GM12892 (cell line): Measurements from ENCODE around the gene PIP5K1C.

Experiments
- DNase-seq: peaks from one replicate; pipeline ENCODE4 v3.0.0; 2011; ENCODE audit not compliant: insufficient read length
- FAIRE-seq: peaks from 2 replicates; lab custom pipeline; 2011; peaks lifted over from hg19 to GRCh38; lab: Jason Lieb, UNC
- POLR2A ChIP-seq: IDR thresholded peaks from 2 replicates; pipeline ENCODE4 v1.6.1; 2011; ENCODE audit warnings: low read depth, low read length, control low read depth
- POLR2AphosphoS5 ChIP-seq: IDR thresholded peaks from 2 replicates; pipeline ENCODE4 v1.6.1; 2011; ENCODE audit warnings: low read depth, low read length, control low read depth
- TAF1 ChIP-seq: IDR thresholded peaks from 2 replicates; pipeline ENCODE4 v1.6.1; 2011; ENCODE audit warnings: low read depth, mild to moderate bottlenecking, control low read depth, low read length, borderline replicate concordance

PIP5K1C gene

GRCh38 chr19:3716147-3716668, 15.9 kb upstream of the PIP5K1C start:
- FAIRE-seq (no peak), DNase-seq (no peak)
- TF ChIP-seq TAF1 (no peak), POLR2A (no peak), POLR2AphosphoS5 (no peak)

- DNase-seq (no peak), FAIRE-seq (no peak)
- TF ChIP-seq POLR2A = no peak
- no peak for TF ChIP-seq POLR2AphosphoS5
- no peak for TF ChIP-seq TAF1
Measured at GRCh38 chr19:3712663-3713611, 12.7 kb upstream of the PIP5K1C start.

- DNase-seq (no peak), FAIRE-seq (no peak)
- TF ChIP-seq POLR2AphosphoS5 (no peak), POLR2A (no peak), TAF1 (no peak)
Measured at GRCh38 chr19:3710265-3710812, 10.1 kb upstream of the PIP5K1C start.

GRCh38 chr19:3708207-3708931, 8.1 kb upstream of the PIP5K1C start, which contains the start of gene TJP3:
Gene TJP3 (plus strand): TSS chr19:3708384. CDS start chr19:3728433, 20,049 bp downstream.
- FAIRE-seq (no peak), DNase-seq (no peak)

GRCh38 chr19:3707868-3708206, 7.6 kb upstream of the PIP5K1C start:
- TF ChIP-seq TAF1 (no peak), POLR2AphosphoS5 (no peak), POLR2A (no peak)
- DNase-seq (no peak), FAIRE-seq (no peak)

More at GRCh38 chr19:3708207-3708931, 8.1 kb upstream of the PIP5K1C start, which contains the start of gene TJP3:
- TF ChIP-seq POLR2A (no peak), TAF1 (no peak), POLR2AphosphoS5 (no peak)

GRCh38 chr19:3701200-3701599, 932 bp upstream of the PIP5K1C start:
- FAIRE-seq (peak; percentile 48), DNase-seq (no peak)
- TF ChIP-seq POLR2AphosphoS5 = no peak
- no peak for TF ChIP-seq TAF1
- no peak for TF ChIP-seq POLR2A

- DNase-seq (peak; percentile 46), FAIRE-seq (no peak)
Measured at GRCh38 chr19:3699741-3700241, 477 bp downstream of the PIP5K1C start.

GRCh38 chr19:3698974-3699740, 1.1 kb downstream of the PIP5K1C start:
- peak; percentile 70 for FAIRE-seq
- peak; percentile 61 for DNase-seq

More at GRCh38 chr19:3699741-3700241, 477 bp downstream of the PIP5K1C start:
- TF ChIP-seq POLR2AphosphoS5 (no peak), POLR2A (no peak), TAF1 (no peak)

GRCh38 chr19:3698386-3698950, 1.8 kb downstream of the PIP5K1C start:
- peak; percentile 39 for DNase-seq
- TF ChIP-seq POLR2A = no peak
- TF ChIP-seq POLR2AphosphoS5 = no peak
- no peak for TF ChIP-seq TAF1
- FAIRE-seq = peak; percentile 68

More at GRCh38 chr19:3698974-3699740, 1.1 kb downstream of the PIP5K1C start:
- no peak for TF ChIP-seq TAF1
- TF ChIP-seq POLR2A = no peak
- TF ChIP-seq POLR2AphosphoS5 = no peak

- DNase-seq = no peak
- FAIRE-seq = no peak
- TF ChIP-seq POLR2A = no peak
- no peak for TF ChIP-seq TAF1
- no peak for TF ChIP-seq POLR2AphosphoS5
Measured at GRCh38 chr19:3697671-3698385, 2.4 kb downstream of the PIP5K1C start.

GRCh38 chr19:3697094-3697493, 3.2 kb downstream of the PIP5K1C start:
- TF ChIP-seq POLR2AphosphoS5 = no peak
- TF ChIP-seq TAF1 = no peak
- TF ChIP-seq POLR2A = no peak
- FAIRE-seq (no peak), DNase-seq (no peak)
